Stimulated activated CD8-positive, alpha-beta memory T cell treated with anti-CD3 and anti-CD28 coated beads, Interleukin-15, amount 100 ng/mL, for 4 hours (primary cell): ENCODE measurements around the gene HTT.

Experiments
- DNase-seq, 2 donors: peaks; one replicate each; pipeline ENCODE4 v3.0.0-alpha.2; 2020; ENCODE audit warnings: low read depth in 2 of 2

The HTT gene

GRCh38 chr4:3234171-3235029, 159.9 kb downstream of the HTT start:
- DNase-seq: no peak

- DNase-seq: no peak
Observed at GRCh38 chr4:3235030-3235345, 160.5 kb downstream of the HTT start.

GRCh38 chr4:3235581-3235980, 161.1 kb downstream of the HTT start:
- no peak for DNase-seq

- no peak for DNase-seq
Observed at GRCh38 chr4:3236326-3236878, 161.9 kb downstream of the HTT start.

- DNase-seq: no peak
Observed at GRCh38 chr4:3237266-3237665, 162.8 kb downstream of the HTT start.

- no peak for DNase-seq
Observed at GRCh38 chr4:3237712-3238560, 163.5 kb downstream of the HTT start.

GRCh38 chr4:3238721-3239120, 164.2 kb downstream of the HTT start:
- no peak for DNase-seq

GRCh38 chr4:3239303-3239702, 164.8 kb downstream of the HTT start:
- no peak for DNase-seq

- no peak for DNase-seq
Observed at GRCh38 chr4:3239998-3240920, 165.8 kb downstream of the HTT start.

GRCh38 chr4:3240936-3241522, 166.5 kb downstream of the HTT start:
- DNase-seq: no peak

GRCh38 chr4:3241898-3242524, 167.5 kb downstream of the HTT start:
- no peak for DNase-seq

GRCh38 chr4:3243136-3243780, 168.8 kb downstream of the HTT start:
- DNase-seq: no peak

- DNase-seq: no peak
Observed at GRCh38 chr4:3244002-3244401, 169.5 kb downstream of the HTT start.

GRCh38 chr4:3244747-3245146, 170.3 kb downstream of the HTT start:
- no peak for DNase-seq

- no peak for DNase-seq
Observed at GRCh38 chr4:3245676-3246075, 171.2 kb downstream of the HTT start.

GRCh38 chr4:3246458-3247398, 172.2 kb downstream of the HTT start:
- DNase-seq: no peak

GRCh38 chr4:3247399-3248177, 173.1 kb downstream of the HTT start:
- DNase-seq: no peak

- DNase-seq: no peak
Observed at GRCh38 chr4:3248178-3248480, 173.6 kb downstream of the HTT start.
